GM12874 (cell line): ENCODE data around the gene SLC10A7.

ENCODE experiments used
- TF ChIP-seq, protein P1 (sequence below): IDR thresholded peaks from 2 replicates; pipeline ENCODE4 v1.5.1; 2011; ENCODE audit warnings: low read depth, mild to moderate bottlenecking, control low read depth, low read length, moderate library complexity; ENCODE audit not compliant: insufficient read depth

The SLC10A7 gene

DNA sequence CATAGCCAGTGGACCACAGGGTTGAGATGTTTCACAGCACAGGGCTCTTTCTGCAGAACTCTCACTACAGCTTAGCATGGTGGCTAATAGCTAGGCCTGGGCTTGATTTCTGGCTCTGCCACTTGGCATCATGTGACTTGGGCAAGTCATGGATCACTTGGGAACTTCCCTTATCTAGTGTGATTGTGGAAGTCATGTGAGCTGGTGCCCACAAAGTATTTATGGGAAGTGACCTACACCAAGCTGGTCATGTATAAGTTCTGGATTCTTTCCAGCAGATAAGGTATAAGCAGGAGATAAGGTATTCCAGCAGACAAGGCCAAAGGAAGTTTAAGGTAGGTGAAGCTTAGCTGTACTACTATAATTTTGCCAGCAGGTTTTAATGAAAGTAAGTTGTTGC is 246.4 kb downstream of the SLC10A7 start:
- TF ChIP-seq, protein P1, sequence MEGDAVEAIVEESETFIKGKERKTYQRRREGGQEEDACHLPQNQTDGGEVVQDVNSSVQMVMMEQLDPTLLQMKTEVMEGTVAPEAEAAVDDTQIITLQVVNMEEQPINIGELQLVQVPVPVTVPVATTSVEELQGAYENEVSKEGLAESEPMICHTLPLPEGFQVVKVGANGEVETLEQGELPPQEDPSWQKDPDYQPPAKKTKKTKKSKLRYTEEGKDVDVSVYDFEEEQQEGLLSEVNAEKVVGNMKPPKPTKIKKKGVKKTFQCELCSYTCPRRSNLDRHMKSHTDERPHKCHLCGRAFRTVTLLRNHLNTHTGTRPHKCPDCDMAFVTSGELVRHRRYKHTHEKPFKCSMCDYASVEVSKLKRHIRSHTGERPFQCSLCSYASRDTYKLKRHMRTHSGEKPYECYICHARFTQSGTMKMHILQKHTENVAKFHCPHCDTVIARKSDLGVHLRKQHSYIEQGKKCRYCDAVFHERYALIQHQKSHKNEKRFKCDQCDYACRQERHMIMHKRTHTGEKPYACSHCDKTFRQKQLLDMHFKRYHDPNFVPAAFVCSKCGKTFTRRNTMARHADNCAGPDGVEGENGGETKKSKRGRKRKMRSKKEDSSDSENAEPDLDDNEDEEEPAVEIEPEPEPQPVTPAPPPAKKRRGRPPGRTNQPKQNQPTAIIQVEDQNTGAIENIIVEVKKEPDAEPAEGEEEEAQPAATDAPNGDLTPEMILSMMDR: no peak

DNA sequence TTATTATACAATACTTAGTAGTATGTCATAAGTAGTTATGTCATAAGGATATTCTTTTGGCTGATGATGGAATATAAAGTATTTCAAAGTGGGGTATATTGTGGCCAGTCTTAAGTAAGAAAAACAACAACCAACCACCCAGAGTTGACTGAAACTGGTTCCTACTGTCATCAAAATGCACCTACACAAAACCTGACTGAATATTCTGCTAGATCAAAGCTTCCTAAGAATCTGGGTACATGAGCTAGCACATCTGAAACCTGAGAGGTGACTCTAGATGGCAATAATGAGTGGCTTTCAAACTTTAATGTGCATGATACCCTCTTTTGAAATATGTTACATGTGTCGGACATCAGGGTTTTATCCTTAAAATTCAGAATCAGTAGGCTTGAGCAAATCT is 247.0 kb downstream of the SLC10A7 start:
- TF ChIP-seq, protein P1: no peak

DNA sequence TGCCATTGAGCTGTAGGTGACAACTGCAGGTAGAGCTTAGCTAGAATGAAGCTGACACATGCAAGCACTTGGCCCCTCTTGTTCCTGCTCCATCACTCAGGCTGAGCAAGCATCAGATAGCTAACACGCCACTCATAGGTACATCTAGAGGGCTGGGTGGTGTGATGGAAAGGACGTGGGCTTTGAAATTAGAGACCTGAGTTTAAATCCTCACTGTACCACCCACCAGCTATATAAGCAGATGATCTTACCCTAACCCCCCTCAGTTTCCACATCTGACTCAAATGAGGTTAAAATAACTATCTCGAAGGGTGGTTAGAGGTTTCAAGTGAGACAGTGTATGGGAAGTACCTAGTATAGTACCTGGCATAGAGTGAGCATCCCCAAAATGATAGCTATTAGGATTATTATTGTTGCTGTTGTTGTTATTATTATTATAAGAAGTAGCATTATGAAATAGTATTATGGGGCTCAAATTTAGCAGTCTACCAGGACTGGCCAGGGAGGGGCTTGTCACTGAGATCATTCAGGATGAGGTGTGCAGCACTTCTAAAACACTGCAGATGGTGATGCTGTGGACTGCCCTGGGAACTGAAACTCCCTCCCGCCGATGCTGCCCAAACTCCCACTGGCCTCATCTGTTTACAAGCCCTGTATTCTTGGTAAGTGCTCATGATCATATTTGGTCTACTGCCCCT is 248.4 kb downstream of the SLC10A7 start:
- TF ChIP-seq, protein P1: no peak

DNA sequence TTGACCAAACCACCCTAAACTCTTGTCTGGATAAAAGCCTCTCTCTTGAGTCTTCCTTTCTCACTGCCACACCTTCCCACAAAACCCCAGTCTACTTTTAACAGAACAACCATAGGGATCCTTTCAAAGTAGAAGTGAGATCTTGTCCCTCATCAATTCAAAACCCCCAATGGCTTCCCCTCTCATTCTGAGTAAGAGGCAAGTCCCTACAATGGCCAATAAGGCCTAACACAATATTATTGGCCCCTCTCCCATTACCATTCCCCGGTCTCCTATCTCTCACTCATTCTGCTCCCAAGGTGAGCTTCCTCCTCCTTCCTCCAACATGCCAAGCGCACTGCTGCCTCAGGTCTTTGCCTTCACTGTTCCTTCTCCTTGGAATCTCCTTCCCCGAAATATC is 250.3 kb downstream of the SLC10A7 start:
- TF ChIP-seq, protein P1: no peak

DNA sequence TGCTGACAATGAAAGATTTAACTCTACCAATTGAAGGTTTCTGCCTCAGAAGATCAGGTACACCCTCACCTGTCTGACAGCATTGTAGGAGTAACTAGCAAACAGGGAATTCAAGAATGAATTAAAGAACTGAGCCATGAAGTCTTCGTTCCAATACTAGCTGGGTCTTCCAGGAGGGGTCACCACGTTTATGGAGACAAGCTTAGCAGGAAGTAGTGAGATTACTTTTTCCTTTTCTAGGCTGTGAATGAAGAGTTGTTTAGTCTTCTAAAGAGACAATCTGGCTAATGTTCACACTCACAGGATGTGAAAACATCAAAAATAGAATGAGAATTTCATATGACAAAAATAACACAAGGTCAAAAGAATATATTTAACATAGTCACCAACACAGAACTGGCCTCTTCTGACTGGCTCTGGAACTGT is 252.5 kb downstream of the SLC10A7 start:
- TF ChIP-seq, protein P1: no peak

DNA sequence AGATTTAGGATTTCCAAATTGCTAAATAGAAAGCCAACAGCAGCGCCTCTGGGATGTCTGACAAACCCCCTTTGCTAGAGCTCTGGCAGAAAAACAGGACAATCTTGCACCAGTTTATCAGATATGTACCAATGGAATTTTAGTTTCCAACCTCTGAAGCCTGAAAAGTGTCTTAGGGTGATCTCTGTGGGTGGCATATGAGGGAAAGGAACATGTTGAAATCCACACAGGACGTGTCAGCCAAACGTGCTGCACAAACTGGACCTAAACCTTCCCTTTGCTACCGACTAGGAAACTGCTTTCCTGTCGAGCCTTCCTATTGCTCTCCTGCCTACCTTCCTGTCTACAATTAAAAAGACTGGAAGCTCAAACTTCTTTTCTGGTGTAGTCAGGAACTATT is 253.9 kb downstream of the SLC10A7 start:
- TF ChIP-seq, protein P1: no peak

DNA sequence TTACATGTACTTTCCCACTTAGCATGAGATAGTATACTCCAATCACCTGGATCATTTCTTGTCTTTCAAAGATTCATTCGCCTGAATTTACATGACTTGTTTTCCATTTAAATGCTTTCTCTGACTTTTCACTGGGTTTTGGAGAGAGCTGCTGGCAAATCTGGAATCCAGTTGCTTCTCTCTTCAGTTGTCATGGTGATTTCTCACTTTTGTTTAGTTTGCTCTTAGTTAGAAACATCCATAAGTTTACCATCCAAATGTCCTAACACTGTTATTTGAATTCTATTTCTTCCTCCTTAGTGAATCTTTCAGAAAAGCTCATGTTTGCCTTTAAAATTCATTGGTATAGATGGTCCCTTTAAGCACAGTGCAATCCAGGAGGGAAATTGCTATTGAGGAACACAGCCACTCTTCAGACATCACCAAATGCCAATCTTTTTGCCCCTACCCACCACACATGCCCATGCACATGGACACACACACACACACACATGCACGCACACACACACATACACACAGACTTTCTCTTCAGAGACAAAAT is 255.7 kb downstream of the SLC10A7 start:
- TF ChIP-seq, protein P1: no peak

DNA sequence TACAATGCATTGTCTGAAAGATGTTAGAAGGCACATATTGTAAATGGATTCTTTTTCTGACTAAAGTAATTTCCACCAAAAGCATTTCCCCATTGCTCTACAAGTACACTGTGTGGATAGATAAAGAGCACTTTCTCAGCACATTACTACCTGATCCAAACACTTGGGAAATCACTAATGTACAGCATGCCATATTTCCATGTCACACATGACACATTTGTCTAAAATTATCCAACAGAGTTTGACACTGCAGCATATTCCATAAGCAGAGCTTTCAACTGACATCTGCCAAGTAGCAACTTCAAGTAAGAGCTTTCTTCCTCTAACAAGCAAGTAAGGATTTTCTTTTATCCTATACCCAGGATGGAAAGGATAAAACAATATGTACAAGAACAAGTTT is 257.9 kb downstream of the SLC10A7 start:
- TF ChIP-seq, protein P1: no peak
